GM12801 (cell line): Measurements from ENCODE around the gene ZBTB7C.

Experiments used
- TF ChIP-seq, protein P1 (sequence below): IDR thresholded peaks from one replicate; pipeline ENCODE4 v1.5.1; 2011; ENCODE audit warnings: control low read depth; ENCODE audit not compliant: insufficient read length; ENCODE audit errors: extremely low read depth

ZBTB7C gene

GRCh38 chr18:48408727-48409590 is at the start of gene ZBTB7C:
TSS of gene ZBTB7C (minus strand) at chr18:48409383.
- TF ChIP-seq, protein P1, sequence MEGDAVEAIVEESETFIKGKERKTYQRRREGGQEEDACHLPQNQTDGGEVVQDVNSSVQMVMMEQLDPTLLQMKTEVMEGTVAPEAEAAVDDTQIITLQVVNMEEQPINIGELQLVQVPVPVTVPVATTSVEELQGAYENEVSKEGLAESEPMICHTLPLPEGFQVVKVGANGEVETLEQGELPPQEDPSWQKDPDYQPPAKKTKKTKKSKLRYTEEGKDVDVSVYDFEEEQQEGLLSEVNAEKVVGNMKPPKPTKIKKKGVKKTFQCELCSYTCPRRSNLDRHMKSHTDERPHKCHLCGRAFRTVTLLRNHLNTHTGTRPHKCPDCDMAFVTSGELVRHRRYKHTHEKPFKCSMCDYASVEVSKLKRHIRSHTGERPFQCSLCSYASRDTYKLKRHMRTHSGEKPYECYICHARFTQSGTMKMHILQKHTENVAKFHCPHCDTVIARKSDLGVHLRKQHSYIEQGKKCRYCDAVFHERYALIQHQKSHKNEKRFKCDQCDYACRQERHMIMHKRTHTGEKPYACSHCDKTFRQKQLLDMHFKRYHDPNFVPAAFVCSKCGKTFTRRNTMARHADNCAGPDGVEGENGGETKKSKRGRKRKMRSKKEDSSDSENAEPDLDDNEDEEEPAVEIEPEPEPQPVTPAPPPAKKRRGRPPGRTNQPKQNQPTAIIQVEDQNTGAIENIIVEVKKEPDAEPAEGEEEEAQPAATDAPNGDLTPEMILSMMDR: no peak

- TF ChIP-seq, protein P1: no peak
These were observed 47.7 kb upstream of the ZBTB7C start for GRCh38 chr18:48456838-48457237.

GRCh38 chr18:48455555-48456478 is 46.6 kb upstream of the ZBTB7C start:
- TF ChIP-seq, protein P1: no peak

GRCh38 chr18:48454261-48454757 is 45.1 kb upstream of the ZBTB7C start:
- TF ChIP-seq, protein P1: no peak

GRCh38 chr18:48453330-48454066 is 44.3 kb upstream of the ZBTB7C start:
- TF ChIP-seq, protein P1: no peak

DNA sequence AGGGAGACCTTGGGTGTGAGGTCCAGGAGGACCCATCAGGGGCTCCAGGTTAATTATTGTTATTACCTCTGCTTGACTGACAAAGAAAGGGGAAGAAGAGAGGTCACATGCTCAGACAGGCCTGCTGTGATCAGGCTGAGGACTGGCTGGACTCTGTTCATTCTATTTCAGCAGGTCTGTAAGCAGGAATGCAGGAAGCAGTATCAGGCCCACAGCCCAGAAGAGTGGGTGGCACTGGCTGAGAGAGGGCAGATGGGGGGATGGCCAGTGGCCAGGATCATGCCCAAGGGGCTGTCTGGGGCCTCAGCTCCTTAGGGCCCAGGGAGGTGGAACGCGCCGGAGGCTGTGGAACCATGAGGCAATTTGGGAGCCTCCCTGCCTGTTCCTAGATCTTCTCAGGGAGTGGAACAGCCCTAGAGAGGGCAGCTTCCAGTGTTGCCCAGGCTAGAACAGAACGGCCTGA is 43.7 kb upstream of the ZBTB7C start:
- TF ChIP-seq, protein P1: no peak
